ENCODE measurements around the gene INPP4A. TPM values are rescaled to one million over a fixed set of nuclear protein-coding genes. Genes with fewer than 3 reads are reported as not detected.
"Not testable (repeated sequence)": the region's sequence is repeated elsewhere in the genome, so short reads cannot be mapped to it uniquely, and the experiment has no call there.

INPP4A gene
- total RNA-seq, 2 experiments from 2014 or later: 123 to 127 TPM

DNA sequence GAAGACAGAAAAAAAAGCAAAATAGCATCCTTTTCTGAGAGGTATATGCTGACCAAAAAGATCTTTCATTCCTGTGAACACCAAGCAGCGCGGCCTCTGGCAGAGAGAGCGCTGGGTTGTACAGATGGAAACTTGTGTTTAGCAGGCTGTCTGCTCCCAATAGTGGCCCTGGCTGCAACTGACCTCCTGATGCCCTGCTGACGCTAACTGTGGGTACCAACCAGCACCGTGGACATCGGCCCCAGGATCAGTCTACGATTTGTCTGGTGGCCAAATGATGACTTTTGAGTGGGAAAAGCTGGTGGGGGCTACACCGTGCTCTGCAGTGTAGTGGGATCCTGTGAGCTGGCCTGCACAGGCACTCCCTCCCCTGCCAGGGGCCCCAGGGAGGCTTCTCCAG, 147.9 kb downstream of the INPP4A start:
- Mint-ChIP-seq H3K9me3 (peaks cover 9% of the 10 kb centered on the region), H3K4me1 (peaks cover 6% of the 10 kb centered on the region), H3K27ac (no peak overlapping the region), H3K27me3 (no peaks in the 10 kb centered on the region), H3K4me3 (no peak overlapping the region), H3K36me3 (ENCODE audit: low read depth) (peaks cover 70% of the 10 kb centered on the region)
- no peak for DNase-seq
- CTCF ChIA-PET: no interaction called here
- POLR2A ChIA-PET: interaction anchor here (1.2 kb wide), 1 partner anchor 9 kb away, joined by 5 read pairs; no protein-coding TSS in a partner anchor

- DNase-seq, H3K9me3 Mint-ChIP-seq, H3K4me3 Mint-ChIP-seq, H3K4me1 Mint-ChIP-seq, CTCF ChIA-PET, H3K27ac Mint-ChIP-seq, POLR2A ChIA-PET, H3K27me3 Mint-ChIP-seq: not testable (repeated sequence)
- H3K36me3 Mint-ChIP-seq (ENCODE audit: low read depth): peaks cover 69% of the 10 kb centered on the region
Measured at GRCh38 chr2:98594665-98595064, 150.0 kb downstream of the INPP4A start.

- no peak overlapping the region for H3K4me3 Mint-ChIP-seq
- POLR2A ChIA-PET: no interaction called here
- H3K36me3 Mint-ChIP-seq (ENCODE audit: low read depth): peaks cover 53% of the 10 kb centered on the region
- DNase-seq: no peak
- H3K27me3 Mint-ChIP-seq: no peaks in the 10 kb centered on the region
- CTCF ChIA-PET: interaction anchor here (1.2 kb wide), 1 partner anchor 32 kb away, joined by 3 read pairs; no protein-coding TSS in a partner anchor
- no peak overlapping the region for H3K27ac Mint-ChIP-seq
- H3K9me3 Mint-ChIP-seq: peaks cover 2% of the 10 kb centered on the region
- peaks cover 8% of the 10 kb centered on the region for H3K4me1 Mint-ChIP-seq
Measured at GRCh38 chr2:98598781-98599428, 154.2 kb downstream of the INPP4A start.

- H3K4me3 Mint-ChIP-seq: no peak overlapping the region
- peaks cover 27% of the 10 kb centered on the region for H3K4me1 Mint-ChIP-seq
- DNase-seq: peak; percentile 34
- no peak overlapping the region for H3K27ac Mint-ChIP-seq
- H3K9me3 Mint-ChIP-seq: no peaks in the 10 kb centered on the region
- CTCF ChIA-PET: interaction anchor here (1.0 to 2.0 kb wide), 4 partner anchors 10 to 236 kb away, joined by 3 to 5 read pairs (median 3); no protein-coding TSS in a partner anchor
- POLR2A ChIA-PET: no interaction called here
- H3K36me3 Mint-ChIP-seq (ENCODE audit: low read depth): peaks cover 35% of the 10 kb centered on the region
- no peaks in the 10 kb centered on the region for H3K27me3 Mint-ChIP-seq
Measured at GRCh38 chr2:98601532-98602132, 157.0 kb downstream of the INPP4A start.

- H3K4me3 Mint-ChIP-seq: no peak overlapping the region
- peaks cover 20% of the 10 kb centered on the region for H3K36me3 Mint-ChIP-seq (ENCODE audit: low read depth)
- DNase-seq: no peak
- CTCF ChIA-PET: no interaction called here
- POLR2A ChIA-PET: interaction anchor here (0.7 to 2.0 kb wide), 3 partner anchors 10 to 26 kb away, joined by 3 to 5 read pairs (median 4); no protein-coding TSS in a partner anchor
- H3K9me3 Mint-ChIP-seq: no peaks in the 10 kb centered on the region
- H3K27me3 Mint-ChIP-seq: no peaks in the 10 kb centered on the region
- H3K27ac Mint-ChIP-seq: no peak overlapping the region
- H3K4me1 Mint-ChIP-seq: peaks cover 37% of the 10 kb centered on the region
Measured at GRCh38 chr2:98604547-98604946, 159.9 kb downstream of the INPP4A start.

DNA sequence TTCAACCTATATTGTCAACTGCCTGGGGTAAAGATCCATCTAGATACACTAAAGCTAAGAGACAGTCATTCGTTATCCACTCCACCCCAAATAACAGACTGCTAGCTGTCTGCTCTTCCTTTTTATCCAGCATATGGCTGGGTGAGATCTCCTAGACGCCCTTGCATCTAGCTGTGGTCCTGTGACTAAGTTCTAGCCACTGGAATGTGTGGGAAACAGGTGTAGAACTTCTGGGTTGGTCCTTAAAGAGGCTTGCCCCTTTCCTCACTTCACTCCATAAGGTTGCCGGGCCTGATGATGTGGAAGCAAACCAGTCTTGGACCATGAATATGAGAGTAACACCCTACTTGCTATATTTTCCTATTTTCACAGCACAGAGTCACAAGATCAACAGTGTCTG, 160.4 kb downstream of the INPP4A start:
- Mint-ChIP-seq H3K27ac (no peak overlapping the region), H3K27me3 (no peaks in the 10 kb centered on the region), H3K36me3 (ENCODE audit: low read depth) (peaks cover 18% of the 10 kb centered on the region), H3K9me3 (no peaks in the 10 kb centered on the region), H3K4me1 (peaks cover 42% of the 10 kb centered on the region), H3K4me3 (no peak overlapping the region)
- POLR2A ChIA-PET: interaction anchor here (0.7 to 1.0 kb wide), 3 partner anchors 9 to 25 kb away, joined by 3 to 4 read pairs (median 3); no protein-coding TSS in a partner anchor
- no peak for DNase-seq
- CTCF ChIA-PET: no interaction called here

GRCh38 chr2:98606431-98606830, 161.8 kb downstream of the INPP4A start:
- POLR2A ChIA-PET: interaction anchor here (1.0 kb wide), 1 partner anchor 10 kb away, joined by 3 read pairs; no protein-coding TSS in a partner anchor
- CTCF ChIA-PET: no interaction called here
- H3K4me3 Mint-ChIP-seq: peak overlapping the region; percentile 17
- H3K36me3 Mint-ChIP-seq (ENCODE audit: low read depth): peaks cover 22% of the 10 kb centered on the region
- no peak for DNase-seq
- no peak overlapping the region for H3K27ac Mint-ChIP-seq
- no peaks in the 10 kb centered on the region for H3K9me3 Mint-ChIP-seq
- peaks cover 56% of the 10 kb centered on the region for H3K4me1 Mint-ChIP-seq
- H3K27me3 Mint-ChIP-seq: no peaks in the 10 kb centered on the region

GRCh38 chr2:98607104-98607503, 162.4 kb downstream of the INPP4A start:
- H3K4me1 Mint-ChIP-seq: peaks cover 60% of the 10 kb centered on the region
- no peaks in the 10 kb centered on the region for H3K9me3 Mint-ChIP-seq
- H3K36me3 Mint-ChIP-seq (ENCODE audit: low read depth): peaks cover 24% of the 10 kb centered on the region
- H3K27me3 Mint-ChIP-seq: no peaks in the 10 kb centered on the region
- DNase-seq: no peak
- CTCF ChIA-PET: interaction anchor here (0.6 kb wide), 1 partner anchor 19 kb away, joined by 3 read pairs; no protein-coding TSS in a partner anchor
- peak overlapping the region; percentile 87 for H3K4me3 Mint-ChIP-seq
- H3K27ac Mint-ChIP-seq: peak overlapping the region; percentile 68
- POLR2A ChIA-PET: interaction anchor here (1.0 to 2.0 kb wide), 5 partner anchors 11 to 165 kb away, joined by 3 to 11 read pairs (median 4); no protein-coding TSS in a partner anchor

GRCh38 chr2:98607741-98608115, 163.1 kb downstream of the INPP4A start:
- H3K4me1 Mint-ChIP-seq: peaks cover 60% of the 10 kb centered on the region
- H3K27ac Mint-ChIP-seq: peak overlapping the region; percentile 68
- DNase-seq: no peak
- ChIA-PET CTCF (interaction anchor here (0.6 to 1.5 kb wide), 2 partner anchors 20 to 161 kb away, joined by 3 read pairs; no protein-coding TSS in a partner anchor), POLR2A (interaction anchor here (1.0 to 2.0 kb wide), 6 partner anchors 10 to 164 kb away, joined by 3 to 11 read pairs (median 4); no protein-coding TSS in a partner anchor)
- no peaks in the 10 kb centered on the region for H3K27me3 Mint-ChIP-seq
- H3K4me3 Mint-ChIP-seq: peak overlapping the region; percentile 87
- peaks cover 25% of the 10 kb centered on the region for H3K36me3 Mint-ChIP-seq (ENCODE audit: low read depth)
- H3K9me3 Mint-ChIP-seq: no peaks in the 10 kb centered on the region

DNA sequence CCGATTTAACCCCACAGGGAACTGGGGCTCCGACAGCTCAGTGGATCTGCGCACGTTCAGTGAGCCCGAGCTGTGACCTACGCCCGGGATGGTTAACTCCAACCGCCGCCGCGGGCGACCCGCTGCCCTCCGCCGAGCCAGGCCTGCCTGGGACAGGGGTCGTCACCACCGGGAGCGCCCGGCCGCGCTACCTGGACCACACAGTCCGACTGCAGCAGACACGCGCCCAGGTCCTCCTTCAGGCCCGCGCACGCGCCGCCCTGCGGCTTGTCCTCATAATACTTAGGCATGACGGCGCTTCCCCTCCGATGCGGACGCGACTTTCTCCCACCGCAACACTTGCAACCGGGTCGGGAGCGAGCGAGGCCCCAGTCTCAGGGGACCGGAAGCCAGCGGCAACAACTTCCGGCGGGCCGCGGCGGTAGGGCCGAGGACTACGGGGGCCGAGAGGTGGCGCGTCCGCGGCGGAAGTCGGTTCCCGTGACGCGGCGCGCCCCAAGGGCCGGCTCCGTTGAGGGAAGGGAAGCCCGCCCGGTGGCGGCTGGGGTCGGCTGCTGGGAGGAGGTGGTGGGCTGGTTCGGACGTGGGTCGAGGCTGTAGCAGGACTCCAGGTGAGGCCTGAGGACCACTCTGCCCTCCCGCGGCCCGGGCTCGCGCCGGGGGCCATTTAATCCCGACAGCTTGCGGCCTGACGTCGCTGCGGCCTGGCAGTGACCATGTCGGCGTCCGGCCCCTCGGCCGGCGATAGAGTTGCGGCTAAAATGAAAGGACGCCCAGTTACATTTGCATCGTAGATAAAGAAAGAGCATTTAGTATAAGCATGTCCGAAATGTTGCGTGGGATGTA, 163.7 kb downstream of the INPP4A start, which contains the start of the genes COA5 and UNC50:
Gene COA5, minus strand, starts transcription at position 397 of the 846 bp plus-strand sequence. Its CDS starts 107 bp downstream, at position 290.
Gene UNC50, plus strand, starts transcription at position 474 of the 846 bp plus-strand sequence. CDS start 1,171 bp downstream, outside the sequence.
- H3K27me3 Mint-ChIP-seq: no peaks in the 10 kb centered on the region
- peak within 1 kb of the TSS; percentile 87 for H3K4me3 Mint-ChIP-seq
- POLR2A ChIA-PET: interaction anchor here (0.6 to 2.0 kb wide), 19 partner anchors 9 to 548 kb away, joined by 3 to 17 read pairs (median 4); no protein-coding TSS in a partner anchor
- peak; percentile 93 for DNase-seq
- peaks cover 60% of the 10 kb centered on the region for H3K4me1 Mint-ChIP-seq
- no peaks in the 10 kb centered on the region for H3K9me3 Mint-ChIP-seq
- peaks cover 30% of the 10 kb centered on the region for H3K36me3 Mint-ChIP-seq (ENCODE audit: low read depth)
- H3K27ac Mint-ChIP-seq: peak within 1 kb of the TSS; percentile 68
- CTCF ChIA-PET: interaction anchor here (0.6 to 1.5 kb wide), 10 partner anchors 10 to 229 kb away, joined by 3 to 5 read pairs (median 3); no protein-coding TSS in a partner anchor

GRCh38 chr2:98608962-98609604, 164.4 kb downstream of the INPP4A start:
- DNase-seq: no peak
- ChIA-PET CTCF (interaction anchor here (0.6 to 1.5 kb wide), 10 partner anchors 9 to 228 kb away, joined by 3 to 5 read pairs (median 3); no protein-coding TSS in a partner anchor), POLR2A (interaction anchor here (0.5 to 2.0 kb wide), 16 partner anchors 9 to 547 kb away, joined by 3 to 17 read pairs (median 4); partner anchors contain the start of gene C2orf15)
- Mint-ChIP-seq H3K9me3 (no peaks in the 10 kb centered on the region), H3K27me3 (no peaks in the 10 kb centered on the region), H3K27ac (peak overlapping the region; percentile 68), H3K4me1 (peaks cover 66% of the 10 kb centered on the region), H3K36me3 (ENCODE audit: low read depth) (peaks cover 34% of the 10 kb centered on the region), H3K4me3 (peak overlapping the region; percentile 87)
